GM18867 (cell line): ENCODE measurements around the gene STARD8.
"Not testable (repeated sequence)": the region's sequence is repeated elsewhere in the genome, so short reads cannot be mapped to it uniquely, and the experiment has no call there.

Experiments used
- ATAC-seq: cut with Tn5 transposase; IDR thresholded peaks from one replicate; pipeline ENCODE4 v1.9.1; 2021; ENCODE audit warnings: mild to moderate bottlenecking, moderate library complexity; ENCODE audit not compliant: unreplicated experiment

STARD8 gene

DNA sequence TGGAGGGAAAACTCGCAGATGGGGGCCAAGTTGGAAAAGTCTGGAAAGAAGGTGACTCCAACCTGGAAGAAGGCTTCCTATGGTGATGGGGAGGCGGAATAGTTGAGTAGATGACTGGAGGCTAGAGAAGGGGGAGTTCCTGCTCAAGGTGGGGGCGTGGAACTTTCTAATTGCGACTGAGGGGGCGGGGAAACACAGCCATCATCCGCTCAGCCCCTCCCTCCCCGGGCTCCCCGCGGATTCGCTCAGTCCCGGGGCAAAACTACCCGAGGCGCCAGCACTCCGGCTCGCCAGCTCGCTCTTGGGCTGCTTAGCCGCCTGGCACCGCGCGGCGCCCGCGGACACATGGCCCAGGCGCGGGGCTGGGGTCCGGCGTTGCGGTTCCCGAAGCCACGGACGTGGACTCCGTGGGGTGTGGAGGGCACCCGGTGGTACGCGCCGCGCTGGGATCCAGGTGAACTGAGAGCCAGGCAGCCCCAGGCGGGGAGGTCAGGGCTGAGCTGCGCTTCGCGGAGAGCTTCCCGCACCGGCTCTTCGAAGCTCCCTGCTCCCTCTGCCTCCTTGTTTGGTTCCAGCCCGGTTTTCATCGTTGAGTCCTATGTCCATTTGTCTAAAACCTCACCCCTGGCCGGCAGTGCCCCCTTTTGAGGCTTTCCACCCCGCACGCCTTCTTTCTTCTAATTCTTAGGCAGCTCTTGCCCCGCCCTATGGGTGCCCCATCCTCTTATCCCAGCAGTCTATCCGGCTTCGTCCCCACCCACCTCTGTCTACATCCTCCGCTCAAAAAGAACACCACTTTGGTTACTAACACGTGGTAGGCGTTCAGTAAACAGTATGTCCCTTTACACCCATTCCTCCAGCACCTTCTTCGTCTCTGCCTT lies 38.9 kb downstream of the STARD8 start:
- ATAC-seq = no peak

DNA sequence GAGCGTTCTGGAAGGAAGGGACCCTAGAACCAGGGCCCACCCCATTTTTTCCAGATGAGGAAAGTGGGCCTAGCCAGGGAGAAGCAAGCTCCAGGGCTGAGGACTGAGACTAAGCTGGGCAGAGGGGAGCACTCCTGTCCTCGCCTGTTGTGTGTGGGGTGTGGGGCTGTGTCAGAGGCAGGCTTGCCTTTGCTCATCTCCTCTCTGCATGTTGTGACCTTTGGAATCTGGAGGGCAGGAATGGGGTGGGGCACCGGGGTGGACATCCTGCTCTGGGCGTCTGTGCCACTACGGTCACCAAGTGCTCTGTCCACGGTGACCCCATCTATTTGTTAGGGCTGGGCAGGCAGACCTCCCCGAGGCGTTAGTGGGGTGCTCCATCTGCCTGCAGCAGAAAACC lies 41.5 kb downstream of the STARD8 start:
- ATAC-seq = not testable (repeated sequence)

DNA sequence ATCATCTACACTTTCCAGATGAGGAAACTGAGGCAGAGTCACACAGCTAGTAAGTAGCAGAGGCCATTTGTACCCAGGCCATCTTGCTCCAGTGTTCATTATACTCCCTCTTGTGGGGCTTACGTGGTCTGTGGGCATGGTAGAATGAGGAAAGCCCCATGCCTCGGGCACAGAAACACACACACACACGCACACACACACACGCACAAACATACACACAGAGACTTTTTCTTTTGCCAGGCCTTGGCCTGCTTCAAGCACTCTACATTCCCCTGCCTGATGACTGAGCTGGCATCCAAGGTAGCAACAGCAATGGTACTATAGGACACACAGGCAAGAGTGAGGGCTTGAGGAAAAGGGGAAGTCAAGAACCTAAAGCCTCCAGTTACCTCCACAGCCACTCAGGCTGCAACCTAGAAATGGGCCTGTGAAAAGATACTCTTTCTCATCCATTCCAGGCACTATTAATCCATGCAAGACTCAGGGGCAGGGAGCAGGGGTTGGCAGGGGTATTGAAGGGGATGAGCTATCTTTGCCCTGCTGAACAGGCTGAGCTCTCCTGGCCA lies 43.6 kb downstream of the STARD8 start:
- no peak for ATAC-seq

DNA sequence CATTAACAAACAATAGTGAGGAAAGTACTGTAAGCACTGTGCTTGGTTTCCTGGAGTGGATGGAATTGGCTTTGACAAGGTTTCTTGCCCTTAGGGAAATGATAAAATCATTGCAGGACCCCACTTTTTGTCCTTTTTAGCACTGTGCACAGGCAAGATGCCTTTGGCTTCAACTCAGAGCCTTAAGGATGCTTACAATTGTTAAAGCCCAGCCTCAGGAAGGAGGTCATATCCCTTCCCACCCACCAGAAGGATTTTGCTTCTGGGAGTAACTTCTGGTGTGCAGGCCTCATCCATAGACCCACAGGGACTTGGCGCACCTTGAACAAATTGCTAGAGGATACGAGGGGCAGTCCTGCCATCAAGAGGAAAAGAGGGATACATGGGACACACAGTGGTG lies 44.5 kb downstream of the STARD8 start:
- ATAC-seq = no peak

DNA sequence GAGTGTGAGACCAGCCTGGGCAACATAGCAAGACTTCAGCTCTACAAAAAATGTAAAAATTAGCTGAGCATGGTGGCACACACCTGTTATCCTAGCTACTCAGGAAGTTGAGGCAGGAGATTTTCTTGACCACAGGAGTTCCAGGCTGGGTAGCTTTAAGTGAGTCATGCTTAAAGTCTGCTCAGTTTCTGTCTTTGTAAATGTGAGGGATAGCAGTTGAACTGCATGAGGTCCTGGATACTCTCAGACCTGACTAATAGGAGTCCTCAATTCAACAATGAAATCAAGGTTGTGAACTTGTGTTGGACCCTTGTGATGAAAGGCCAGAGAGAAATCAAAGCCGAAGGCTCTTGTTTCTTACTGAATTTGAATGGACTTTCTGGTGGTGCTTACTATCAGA lies 45.2 kb downstream of the STARD8 start:
- no peak for ATAC-seq

DNA sequence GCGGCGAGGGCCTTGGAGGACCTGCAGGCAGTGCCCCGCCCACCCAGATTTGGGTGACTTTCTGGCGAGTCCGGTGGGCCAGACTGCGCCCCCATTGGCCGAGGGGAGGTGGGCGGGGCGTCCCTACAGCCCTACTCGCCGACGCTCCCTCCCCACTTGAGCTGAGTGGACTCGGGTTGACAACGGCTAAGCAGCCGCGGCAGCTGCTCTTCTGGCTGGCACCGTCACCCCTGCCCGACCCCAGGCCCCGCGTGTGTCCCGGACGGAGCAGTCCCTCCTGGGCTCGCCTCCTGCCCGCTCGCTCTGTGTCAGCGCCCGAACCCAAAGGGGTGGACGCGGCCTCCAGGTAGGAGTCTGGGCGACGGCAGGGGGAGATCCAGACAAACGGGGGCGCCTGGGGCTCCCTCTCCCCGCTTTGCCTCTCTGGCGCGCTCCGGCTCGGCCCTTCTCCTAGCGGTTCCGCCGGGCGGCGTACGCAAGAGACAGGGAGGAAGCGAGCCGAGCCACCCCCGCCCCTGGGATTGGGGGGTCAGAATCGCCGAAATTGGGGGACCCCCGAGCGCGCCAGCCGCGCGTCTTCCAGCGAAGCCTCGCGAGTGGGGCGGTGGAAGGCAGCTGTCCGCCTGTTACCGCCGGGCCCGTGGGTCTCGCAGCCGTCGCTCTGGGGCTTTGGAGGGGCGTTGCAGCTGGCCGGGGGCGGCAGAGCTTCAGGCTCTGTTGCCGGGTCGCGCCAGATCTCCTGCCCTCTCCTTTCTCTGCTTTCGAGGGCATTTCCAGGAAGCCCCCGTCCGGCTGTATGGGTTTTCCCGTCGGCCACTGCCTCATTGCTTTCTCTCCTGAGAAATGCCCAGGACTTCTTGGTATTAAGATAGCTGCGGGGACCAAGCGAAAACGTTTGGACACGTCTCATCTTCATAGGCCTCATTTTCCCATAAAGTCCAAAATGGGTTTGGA lies 46.3 kb downstream of the STARD8 start:
- ATAC-seq = no peak

DNA sequence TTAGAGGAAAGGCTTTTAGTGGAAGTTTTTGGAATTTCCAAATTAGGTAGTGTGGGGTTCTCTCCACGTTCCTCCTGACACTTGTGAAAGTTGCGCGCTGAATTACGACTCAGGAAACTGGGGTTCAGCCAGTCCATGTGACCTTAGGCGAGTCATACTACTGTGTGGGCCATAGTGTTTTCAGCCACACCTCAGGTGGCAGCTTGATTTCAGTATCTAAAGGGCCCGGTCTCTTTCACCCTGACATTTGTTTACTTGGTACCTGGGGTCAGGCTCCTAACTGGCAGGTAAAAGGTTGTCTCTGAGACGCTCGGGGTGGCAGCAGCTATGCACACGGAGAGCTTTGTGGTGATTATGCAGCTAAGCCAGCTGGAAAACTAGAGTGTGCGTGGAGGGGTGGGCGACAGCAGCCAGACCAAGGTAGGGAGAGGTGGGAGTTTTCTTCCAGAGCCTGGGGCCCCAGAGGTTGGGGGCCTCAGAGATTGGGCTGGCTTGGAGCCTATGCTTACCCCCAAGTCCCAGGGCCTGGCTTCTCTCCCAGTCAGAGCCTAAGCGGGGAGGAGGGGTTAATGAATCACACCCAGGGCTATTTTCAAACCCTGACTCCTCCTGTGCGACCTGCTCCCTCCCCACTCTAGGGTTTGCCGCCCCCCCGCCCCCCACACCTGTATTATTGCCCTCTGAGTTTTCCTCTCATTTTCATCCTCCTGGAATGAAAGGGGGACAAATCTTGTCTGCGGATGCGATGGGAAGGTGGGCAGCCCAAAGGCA lies 47.2 kb downstream of the STARD8 start:
- ATAC-seq = no peak

DNA sequence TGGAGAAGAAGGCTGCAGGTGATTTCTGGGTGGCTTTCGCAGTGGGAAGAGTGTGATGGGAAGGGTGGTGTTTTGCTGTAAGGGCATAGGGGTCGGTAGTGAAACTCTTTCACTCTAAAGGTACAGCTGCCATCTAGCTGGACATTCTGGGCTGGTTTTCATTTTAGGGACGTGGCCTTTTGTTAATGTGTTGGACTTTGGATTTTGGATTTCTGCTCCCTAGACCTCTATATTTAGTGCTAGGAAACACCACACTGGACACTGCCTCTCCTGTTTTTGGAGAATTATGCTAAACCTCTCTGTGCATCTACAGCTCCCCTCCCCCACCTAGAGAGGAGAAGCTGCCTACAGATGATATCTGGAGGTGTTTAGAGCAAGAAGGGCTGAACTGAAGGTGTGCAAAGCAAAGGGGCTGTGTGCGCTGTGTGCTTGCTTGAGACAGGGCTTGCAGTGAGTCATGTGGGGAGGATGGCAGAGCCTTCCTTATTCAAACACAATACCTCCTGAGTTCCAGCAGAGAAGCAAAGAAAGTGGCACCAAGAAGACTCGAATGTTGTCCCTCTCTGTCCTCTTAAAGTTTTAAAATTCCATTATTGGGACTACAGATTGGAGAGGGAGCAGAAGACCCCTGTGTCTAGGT lies 47.9 kb downstream of the STARD8 start:
- ATAC-seq = no peak

DNA sequence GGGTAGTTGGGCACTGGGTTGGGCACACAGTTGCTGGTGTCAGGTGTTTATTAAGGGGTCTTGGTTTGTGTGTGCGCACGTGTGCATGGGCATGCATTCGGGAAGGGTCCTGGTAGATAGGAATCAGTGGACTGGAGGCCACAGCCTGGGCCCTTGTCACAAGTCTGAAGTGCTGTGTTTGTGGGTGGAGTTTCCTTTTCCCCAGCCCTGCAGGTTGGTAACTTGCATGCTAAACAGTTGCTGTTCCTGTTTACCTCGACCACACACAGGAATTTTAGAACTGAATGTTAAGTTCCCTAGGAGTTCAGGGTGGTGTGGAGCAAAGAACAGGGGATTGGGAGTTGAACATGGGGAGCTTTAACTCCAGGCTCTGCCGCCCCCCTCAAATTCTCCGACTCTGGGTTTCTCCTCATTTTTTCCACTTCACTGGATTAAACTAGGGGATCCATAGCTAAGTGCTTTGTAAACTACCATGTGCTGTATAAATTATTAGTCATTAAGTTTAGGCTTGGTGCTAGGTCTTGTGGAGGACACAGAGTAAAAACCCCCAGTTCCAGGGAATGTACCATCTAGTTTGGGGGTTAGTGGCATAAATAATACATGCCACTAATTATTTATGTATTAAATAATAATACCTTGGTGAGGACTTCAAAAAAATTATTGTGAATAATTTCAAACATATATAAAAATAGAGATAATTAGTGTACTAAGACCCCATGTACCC lies 49.0 kb downstream of the STARD8 start:
- ATAC-seq = no peak

DNA sequence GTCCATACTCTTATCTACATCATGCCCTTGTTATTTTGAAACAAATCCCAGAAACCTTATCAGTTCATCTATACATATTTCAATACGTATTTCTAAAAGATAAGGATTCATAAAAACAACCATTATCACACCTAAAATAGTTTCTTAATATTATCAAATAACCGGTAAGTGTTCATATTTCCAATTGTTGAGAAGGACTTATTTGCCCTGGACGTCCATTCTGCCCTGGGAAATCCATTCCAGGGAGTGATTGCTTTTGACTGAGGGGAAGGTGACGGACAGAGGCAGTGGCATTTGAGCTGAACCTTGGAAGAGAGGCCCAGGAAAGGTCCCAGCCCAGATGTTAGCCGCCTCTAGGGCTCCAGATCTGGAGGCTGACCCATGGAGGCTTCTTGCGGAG lies 49.6 kb downstream of the STARD8 start:
- ATAC-seq = no peak

DNA sequence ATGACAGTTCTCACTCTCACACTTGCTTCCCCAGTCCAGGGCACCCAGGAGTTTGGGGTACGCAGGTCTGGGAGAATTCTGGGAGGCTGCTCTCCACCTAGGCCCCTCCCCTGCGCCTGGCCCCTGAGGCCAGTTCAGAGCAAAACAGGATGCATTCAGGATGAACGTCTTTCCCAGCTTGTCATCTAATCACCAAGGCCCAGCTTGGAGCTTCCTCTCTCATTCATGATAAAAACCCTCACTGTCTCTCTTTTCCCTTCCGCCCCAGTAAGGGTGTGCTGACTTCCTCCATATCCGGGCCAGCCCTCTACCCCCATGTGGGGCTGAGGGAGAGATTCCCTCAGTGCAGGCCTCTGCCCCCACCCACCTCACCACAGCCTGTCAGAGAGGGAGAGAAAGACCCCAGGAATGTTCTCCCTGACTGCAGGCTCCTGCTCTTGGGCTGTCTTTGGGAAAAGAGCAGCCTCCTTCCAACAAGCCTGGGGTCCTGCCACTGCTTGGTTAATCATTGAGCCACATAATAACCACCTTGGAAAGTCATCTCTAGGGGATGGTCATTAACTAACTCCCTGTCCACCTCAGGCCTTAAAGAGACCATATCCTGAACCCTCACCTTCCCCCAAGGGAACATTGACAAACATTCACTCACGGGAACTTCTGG lies 50.1 kb downstream of the STARD8 start:
- no peak for ATAC-seq

DNA sequence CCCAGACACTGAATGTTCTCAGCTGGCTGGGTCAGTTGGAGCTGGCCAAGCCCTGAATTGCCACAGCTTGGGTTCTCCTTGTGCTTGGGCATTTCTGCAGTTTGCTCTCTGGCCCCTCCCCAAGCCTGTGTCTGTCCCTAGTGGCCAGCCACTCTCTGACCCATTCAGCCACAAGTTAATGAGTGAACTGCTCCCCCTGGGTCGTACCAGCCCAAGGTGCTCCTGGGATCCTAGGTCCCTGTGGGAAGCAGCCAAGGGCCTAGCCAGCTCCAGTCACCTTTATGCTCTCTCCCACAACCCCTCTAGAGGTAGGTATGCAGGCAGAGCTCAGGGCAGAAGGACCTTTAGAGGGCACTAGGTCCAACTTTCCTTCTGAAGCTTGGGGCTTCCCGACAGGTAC lies 51.5 kb downstream of the STARD8 start:
- no peak for ATAC-seq

DNA sequence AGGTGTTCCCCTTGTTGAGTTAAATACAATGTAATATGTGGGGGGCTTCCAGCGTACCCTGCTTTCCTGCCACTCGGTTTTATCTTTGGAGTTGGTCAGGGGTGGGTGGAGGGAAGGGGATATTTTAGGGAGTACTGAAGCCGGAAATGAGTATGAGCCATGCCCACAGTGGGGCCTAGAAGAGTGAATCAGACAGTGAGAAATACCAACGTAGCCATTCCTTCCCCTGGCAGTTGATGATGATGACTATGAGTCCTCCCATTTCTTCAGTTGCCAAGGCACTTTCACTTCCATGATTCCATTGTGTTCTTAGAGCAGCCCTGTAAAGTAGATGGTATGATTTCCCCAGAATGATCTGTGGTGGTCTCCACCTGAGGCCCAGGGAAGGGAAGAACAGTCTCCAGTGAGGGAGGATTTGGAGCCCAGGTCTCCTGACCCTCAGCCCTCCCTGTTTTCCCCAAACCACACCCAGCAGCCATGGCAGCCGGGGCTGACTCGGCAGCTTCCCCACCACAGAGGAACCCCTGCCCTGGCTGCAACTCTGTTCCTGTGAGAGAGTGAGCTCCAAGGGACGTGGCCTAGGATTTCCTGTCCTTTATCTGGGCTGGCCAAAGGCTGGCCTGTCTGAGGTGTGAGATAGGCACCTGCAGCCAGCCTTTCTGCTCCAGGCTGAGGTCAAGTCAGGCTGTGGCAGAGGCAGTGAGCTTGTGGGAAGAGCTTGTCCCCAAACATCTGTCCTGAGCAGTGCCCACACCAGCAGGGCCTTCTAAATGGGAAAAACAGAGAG lies 52.7 kb downstream of the STARD8 start:
- ATAC-seq = no peak

DNA sequence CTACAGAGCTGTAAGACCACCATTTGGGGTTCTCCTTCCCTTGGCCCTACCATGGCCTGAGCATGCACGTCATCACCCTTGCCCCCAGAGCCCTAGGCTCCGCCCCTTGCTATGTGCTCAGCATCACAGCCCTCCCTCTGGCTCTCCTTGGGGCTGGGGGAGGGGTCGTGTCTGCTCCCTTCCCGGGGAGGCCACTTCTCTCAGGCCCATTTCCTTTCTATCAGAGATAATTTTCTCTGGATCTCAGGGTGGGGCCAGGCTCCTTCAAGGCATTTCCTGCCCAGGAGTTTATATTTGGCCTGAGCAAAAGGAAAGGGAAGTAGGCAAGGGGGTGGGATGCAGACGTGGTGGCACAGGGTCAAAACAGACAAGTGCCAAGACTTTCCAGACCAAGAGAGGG lies 55.9 kb downstream of the STARD8 start:
- no peak for ATAC-seq

DNA sequence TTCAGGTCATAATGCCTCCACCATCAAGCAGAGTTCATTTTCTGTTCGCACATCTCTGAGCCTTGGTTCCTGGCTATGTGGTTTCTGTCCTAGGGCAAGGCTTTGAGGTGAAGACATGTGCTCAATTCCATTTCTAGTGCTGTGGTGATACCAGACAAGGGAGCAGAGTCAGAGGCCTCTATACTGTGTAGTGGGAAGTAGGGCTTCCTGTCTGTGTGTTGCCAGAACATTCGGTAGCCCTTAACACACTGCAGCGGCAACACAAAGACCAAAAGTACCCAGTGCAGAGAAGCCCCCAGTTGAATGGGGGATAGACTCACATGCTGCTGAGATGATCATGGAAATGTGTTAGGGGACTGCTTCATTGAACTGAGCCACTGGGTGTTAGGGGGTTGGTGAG lies 56.4 kb downstream of the STARD8 start:
- ATAC-seq = no peak

DNA sequence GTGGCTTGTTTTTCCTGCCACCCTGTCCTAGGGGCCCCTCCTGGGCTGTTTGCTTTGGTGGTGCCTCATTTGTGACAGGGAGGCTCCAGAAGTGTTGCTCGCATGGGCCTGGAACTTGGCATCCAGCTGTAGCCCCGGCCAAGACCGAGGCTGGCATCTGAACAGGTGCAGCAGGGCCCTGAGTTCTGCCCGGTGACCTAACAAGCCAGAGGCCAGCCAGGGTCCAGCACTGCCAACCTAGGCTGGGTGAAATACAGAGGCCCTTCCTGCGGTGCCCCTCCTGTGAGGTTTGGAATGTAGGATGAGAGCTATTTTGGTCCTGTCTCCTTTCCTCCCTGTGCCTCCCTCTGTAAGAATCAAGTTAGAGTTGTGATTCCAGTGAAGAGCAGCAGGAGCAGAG lies 58.5 kb downstream of the STARD8 start:
- no peak for ATAC-seq

DNA sequence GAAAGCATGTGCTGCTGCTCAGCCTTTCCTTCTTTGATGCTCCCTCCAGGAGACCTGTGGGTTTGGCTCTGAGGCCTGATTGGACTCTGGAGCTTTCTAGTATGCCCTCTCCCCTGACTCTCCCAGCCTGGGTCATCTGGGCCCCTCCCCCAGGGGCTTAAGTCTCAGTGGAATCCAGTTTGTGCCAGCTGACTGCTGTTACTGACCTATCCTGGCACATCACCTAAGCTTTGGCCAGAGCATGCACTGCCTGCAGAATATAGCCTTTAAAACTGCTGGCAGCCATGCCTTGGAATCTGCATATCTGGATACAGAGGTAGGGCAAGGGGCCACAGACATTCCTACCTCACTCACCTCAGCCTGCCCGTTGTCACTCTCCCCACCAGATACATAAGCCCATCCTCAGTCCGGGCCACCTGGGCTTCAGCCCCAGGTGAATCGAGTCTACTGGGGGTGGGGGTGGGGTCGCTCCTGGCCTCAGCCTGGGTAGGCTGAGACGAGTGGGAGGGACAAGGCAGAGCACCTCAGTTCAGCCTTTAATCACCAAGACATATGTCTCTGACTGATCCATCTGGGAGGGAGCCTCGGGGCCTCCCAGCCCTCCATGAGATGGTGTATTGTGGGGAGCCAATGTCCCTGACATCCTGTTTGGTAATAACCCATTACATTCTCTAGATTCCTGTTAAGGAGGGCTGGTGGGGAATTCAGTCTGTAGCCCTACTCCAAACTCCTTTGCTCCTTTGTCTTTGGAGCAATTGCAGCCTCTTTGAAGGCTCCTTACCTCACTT lies 61.2 kb downstream of the STARD8 start:
- ATAC-seq = no peak
